K562 (cell line): ENCODE measurements around the gene TNIK. TPM values are rescaled to one million over a fixed set of nuclear protein-coding genes. Genes with fewer than 3 reads are reported as not detected.
A peak's percentile ranks its signal among the peaks of the same experiment; 100 is the strongest.

Experiments used
- ATF7 ChIP-seq: fragments of 450-650 bp; IDR thresholded peaks from 2 replicates; pipeline ENCODE4 v1.7.1; 2014; ENCODE audit warnings: mild to moderate bottlenecking, moderate library complexity
- CREM ChIP-seq: IDR thresholded peaks from 2 replicates; pipeline ENCODE4 v1.6.1; 2014; ENCODE audit warnings: antibody characterized with exemption, low read depth
- EP400 ChIP-seq: fragments of 450-650 bp; IDR thresholded peaks from 2 replicates; pipeline ENCODE4 v1.6.1; 2017; ENCODE audit warnings: antibody characterized with exemption, mild to moderate bottlenecking, moderate library complexity
- KAT2B ChIP-seq: IDR thresholded peaks from one replicate; pipeline ENCODE4 v1.6.1; 2012; ENCODE audit warnings: low read depth, mild to moderate bottlenecking, control low read depth, inconsistent platforms, low read length, moderate library complexity
- MAZ ChIP-seq, 2 experiments: fragments of 450-650 bp in 1 of 2; sonication (generic) in 1 of 2; formaldehyde crosslinking; IDR thresholded peaks in 1 of 2; conservative IDR thresholded peaks in 1 of 2; 2 replicates each; pipeline versions ENCODE4 v1.4.0 to v1.5.0; 2020; ENCODE audit warnings: mild to moderate bottlenecking in 1 of 2, missing genetic modification reagents in 1 of 2
- MYC ChIP-seq, 2 experiments: fragments of 250-450 bp in 1 of 2; sonication (Bioruptor Pico) in 1 of 2; IDR thresholded peaks; 2 replicates each; pipeline versions ENCODE4 v1.5.1 to v1.6.1; 2012 to 2021; ENCODE audit warnings: low read depth in 2 of 2, borderline replicate concordance in 1 of 2, improper control_type of control experiment in 1 of 2, low read length in 1 of 2, mild to moderate bottlenecking in 1 of 2, moderate library complexity in 1 of 2
- RAD21 ChIP-seq, 2 experiments: fragments of 250-450 bp in 1 of 2; fragments of 450-650 bp in 1 of 2; sonication (Bioruptor Pico) in 1 of 2; formaldehyde crosslinking in 1 of 2; IDR thresholded peaks in 1 of 2; conservative IDR thresholded peaks in 1 of 2; 2 replicates each; pipeline versions ENCODE4 v1.4.0 to v1.8.0; 2020 to 2022; ENCODE audit warnings: mild to moderate bottlenecking in 2 of 2, moderate library complexity in 1 of 2
- SMARCA4 ChIP-seq: fragments of 450-650 bp; IDR thresholded peaks from 2 replicates; pipeline ENCODE4 v1.6.1; 2016
- SMARCB1 ChIP-seq: IDR thresholded peaks from 2 replicates; pipeline ENCODE4 v1.6.1; 2011; ENCODE audit warnings: improper control_type of control experiment, low read depth; ENCODE audit not compliant: insufficient read length
- SMARCE1 ChIP-seq: fragments of 450-650 bp; IDR thresholded peaks from 2 replicates; pipeline ENCODE4 v1.7.1; 2016; ENCODE audit warnings: mild to moderate bottlenecking
- polyA plus RNA-seq, 8 experiments: library from polyadenylated mRNA; depleted of rRNA in 4 of 8; stranded (reverse) in 5 of 8; unstranded in 3 of 8; fragments of >200 nt; fragmentation: Nextera tagmentation in 2 of 8; fragmentation: Illumina TruSeq in 1 of 8; extraction: Ambion mirVana in 2 of 8; extraction: Trizol in 1 of 8; gene quantifications; 2 replicates each; pipeline versions ENCODE4 v1.2.1 to v1.2.3, GENCODE V29; 2011 to 2014; ENCODE audit warnings: inconsistent platforms in 1 of 8, missing spikeins in 1 of 8
- total RNA-seq, 7 experiments: library from RNA; depleted of rRNA in 6 of 7; stranded (reverse); fragments of >200 nt in 6 of 7; fragmentation: Illumina TruSeq in 2 of 7; extraction: Trizol in 2 of 7; gene quantifications; 2 replicates each; pipeline versions ENCODE4 v1.2.1 to v1.2.3, GENCODE V29; 2011 to 2021; ENCODE audit warnings: low replicate concordance in 1 of 7
- TF ChIP-seq, protein P1 (sequence below), 3 experiments: IDR thresholded peaks in 2 of 3; conservative IDR thresholded peaks in 1 of 3; 2 replicates each; pipeline ENCODE4 v1.5.1; 2011 to 2012; ENCODE audit warnings: low read length in 3 of 3, mild to moderate bottlenecking in 3 of 3, control low read depth in 2 of 3, improper control_type of control experiment in 1 of 3, inconsistent platforms in 1 of 3, low read depth in 1 of 3, mixed read lengths in 1 of 3, moderate library complexity in 1 of 3; ENCODE audit not compliant: insufficient read depth in 2 of 3
- TF ChIP-seq, protein P2 (sequence below): IDR thresholded peaks from 2 replicates; pipeline ENCODE4 v1.6.1; 2011; ENCODE audit warnings: borderline replicate concordance, low read depth, mild to moderate bottlenecking, moderate library complexity, low read length; ENCODE audit not compliant: insufficient read depth, poor library complexity, severe bottlenecking
- TF ChIP-seq, protein P3 (sequence below), 2 experiments: fragments of 450-650 bp; formaldehyde crosslinking in 1 of 2; IDR thresholded peaks; 2 replicates each; pipeline versions ENCODE4 v1.4.0 to v1.6.1; 2014 to 2020; ENCODE audit warnings: mild to moderate bottlenecking in 2 of 2, borderline replicate concordance in 1 of 2, low read depth in 1 of 2

Gene TNIK
- total and polyA plus RNA-seq, 9 of the 15 experiments (the other 6 are each of a cell fraction or from before 2014, with no cell fraction given): 6.6 to 39.0 (median 24.7) TPM

DNA sequence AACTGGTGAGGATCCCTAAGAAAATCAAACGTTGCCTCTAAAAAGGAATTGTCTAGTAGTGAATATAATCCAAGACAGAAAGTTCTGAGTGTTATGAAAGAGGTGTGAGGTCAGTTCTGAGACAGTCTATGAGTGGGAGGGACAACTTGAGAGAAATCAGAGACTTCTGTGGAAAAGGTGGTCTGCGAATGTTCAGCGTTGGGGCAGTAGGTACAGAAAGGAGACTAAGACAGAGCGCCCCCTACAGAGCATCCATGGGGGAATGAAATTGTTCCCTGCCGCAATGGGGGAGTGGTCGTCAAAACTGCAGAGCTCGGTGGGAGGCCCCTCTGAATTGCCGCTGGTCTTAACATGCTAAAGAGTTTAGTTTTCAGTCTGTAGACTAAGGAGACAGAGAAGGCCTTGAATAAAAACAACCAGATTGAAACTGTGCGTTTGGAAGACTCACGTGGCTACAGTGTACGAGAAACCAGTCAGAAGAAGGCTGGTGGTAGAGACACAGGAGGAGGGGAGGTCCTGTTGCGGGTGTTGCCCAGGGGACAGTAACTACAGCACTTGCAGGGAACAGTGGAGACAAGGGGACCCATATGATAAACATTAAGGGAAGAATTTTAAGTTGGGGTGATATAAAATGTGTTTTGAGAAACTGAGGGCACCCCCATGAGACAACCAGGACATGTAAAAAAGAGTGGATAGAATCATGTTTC is 6.9 kb downstream of the TNIK start (continued):
- TF ChIP-seq MYC (IDR thresholded peaks at IDR 0.05; ENCODE audit: low read depth, low read length) (0 out of 2 replicates have a peak, but pooled peaks have one; percentile 12), MYC (CRISPR knock-in tag; IDR thresholded peaks at IDR 0.05; ENCODE audit: borderline replicate concordance, low read depth) (no peak), CREM (0 out of 2 replicates have a peak, but pooled peaks have one; percentile 17), SMARCE1 (peak; percentile 54; the same call in 1 of the 2 replicates), SMARCA4 (peak; percentile 47), SMARCB1 (peak; percentile 78), EP400 (peak; percentile 12; the same call in 1 of the 2 replicates), KAT2B (no peak), MAZ (CRISPR knock-in tag; conservative IDR thresholded peaks at IDR 0.05 in 1 of 2, IDR thresholded peaks at IDR 0.05 in 1 of 2) (peak in 1 of 2 experiments; percentile 31; a peak in 1 of 4 replicates), ATF7 (0 out of 2 replicates have a peak, but pooled peaks have one; percentile 25), RAD21 (CRISPR knock-in tag; conservative IDR thresholded peaks at IDR 0.05 in 1 of 2, IDR thresholded peaks at IDR 0.05 in 1 of 2) (peak; percentile 68 to 72)
- TF ChIP-seq, protein P1, sequence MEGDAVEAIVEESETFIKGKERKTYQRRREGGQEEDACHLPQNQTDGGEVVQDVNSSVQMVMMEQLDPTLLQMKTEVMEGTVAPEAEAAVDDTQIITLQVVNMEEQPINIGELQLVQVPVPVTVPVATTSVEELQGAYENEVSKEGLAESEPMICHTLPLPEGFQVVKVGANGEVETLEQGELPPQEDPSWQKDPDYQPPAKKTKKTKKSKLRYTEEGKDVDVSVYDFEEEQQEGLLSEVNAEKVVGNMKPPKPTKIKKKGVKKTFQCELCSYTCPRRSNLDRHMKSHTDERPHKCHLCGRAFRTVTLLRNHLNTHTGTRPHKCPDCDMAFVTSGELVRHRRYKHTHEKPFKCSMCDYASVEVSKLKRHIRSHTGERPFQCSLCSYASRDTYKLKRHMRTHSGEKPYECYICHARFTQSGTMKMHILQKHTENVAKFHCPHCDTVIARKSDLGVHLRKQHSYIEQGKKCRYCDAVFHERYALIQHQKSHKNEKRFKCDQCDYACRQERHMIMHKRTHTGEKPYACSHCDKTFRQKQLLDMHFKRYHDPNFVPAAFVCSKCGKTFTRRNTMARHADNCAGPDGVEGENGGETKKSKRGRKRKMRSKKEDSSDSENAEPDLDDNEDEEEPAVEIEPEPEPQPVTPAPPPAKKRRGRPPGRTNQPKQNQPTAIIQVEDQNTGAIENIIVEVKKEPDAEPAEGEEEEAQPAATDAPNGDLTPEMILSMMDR (IDR thresholded peaks at IDR 0.05 in 2 of 3, conservative IDR thresholded peaks at IDR 0.05 in 1 of 3; ENCODE audit: insufficient read depth in 2 of 3, low read depth in 1 of 3, low read length in 3 of 3): peak; percentile 68 to 85 (median 69)
- TF ChIP-seq, protein P2, sequence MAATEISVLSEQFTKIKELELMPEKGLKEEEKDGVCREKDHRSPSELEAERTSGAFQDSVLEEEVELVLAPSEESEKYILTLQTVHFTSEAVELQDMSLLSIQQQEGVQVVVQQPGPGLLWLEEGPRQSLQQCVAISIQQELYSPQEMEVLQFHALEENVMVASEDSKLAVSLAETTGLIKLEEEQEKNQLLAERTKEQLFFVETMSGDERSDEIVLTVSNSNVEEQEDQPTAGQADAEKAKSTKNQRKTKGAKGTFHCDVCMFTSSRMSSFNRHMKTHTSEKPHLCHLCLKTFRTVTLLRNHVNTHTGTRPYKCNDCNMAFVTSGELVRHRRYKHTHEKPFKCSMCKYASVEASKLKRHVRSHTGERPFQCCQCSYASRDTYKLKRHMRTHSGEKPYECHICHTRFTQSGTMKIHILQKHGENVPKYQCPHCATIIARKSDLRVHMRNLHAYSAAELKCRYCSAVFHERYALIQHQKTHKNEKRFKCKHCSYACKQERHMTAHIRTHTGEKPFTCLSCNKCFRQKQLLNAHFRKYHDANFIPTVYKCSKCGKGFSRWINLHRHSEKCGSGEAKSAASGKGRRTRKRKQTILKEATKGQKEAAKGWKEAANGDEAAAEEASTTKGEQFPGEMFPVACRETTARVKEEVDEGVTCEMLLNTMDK: peak; percentile 72
- TF ChIP-seq, protein P3, sequence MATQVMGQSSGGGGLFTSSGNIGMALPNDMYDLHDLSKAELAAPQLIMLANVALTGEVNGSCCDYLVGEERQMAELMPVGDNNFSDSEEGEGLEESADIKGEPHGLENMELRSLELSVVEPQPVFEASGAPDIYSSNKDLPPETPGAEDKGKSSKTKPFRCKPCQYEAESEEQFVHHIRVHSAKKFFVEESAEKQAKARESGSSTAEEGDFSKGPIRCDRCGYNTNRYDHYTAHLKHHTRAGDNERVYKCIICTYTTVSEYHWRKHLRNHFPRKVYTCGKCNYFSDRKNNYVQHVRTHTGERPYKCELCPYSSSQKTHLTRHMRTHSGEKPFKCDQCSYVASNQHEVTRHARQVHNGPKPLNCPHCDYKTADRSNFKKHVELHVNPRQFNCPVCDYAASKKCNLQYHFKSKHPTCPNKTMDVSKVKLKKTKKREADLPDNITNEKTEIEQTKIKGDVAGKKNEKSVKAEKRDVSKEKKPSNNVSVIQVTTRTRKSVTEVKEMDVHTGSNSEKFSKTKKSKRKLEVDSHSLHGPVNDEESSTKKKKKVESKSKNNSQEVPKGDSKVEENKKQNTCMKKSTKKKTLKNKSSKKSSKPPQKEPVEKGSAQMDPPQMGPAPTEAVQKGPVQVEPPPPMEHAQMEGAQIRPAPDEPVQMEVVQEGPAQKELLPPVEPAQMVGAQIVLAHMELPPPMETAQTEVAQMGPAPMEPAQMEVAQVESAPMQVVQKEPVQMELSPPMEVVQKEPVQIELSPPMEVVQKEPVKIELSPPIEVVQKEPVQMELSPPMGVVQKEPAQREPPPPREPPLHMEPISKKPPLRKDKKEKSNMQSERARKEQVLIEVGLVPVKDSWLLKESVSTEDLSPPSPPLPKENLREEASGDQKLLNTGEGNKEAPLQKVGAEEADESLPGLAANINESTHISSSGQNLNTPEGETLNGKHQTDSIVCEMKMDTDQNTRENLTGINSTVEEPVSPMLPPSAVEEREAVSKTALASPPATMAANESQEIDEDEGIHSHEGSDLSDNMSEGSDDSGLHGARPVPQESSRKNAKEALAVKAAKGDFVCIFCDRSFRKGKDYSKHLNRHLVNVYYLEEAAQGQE (IDR thresholded peaks at IDR 0.05; ENCODE audit: borderline replicate concordance): peak; percentile 32; the same call in 1 of the 2 replicates
- TF ChIP-seq, protein P3 (CRISPR knock-in tag; IDR thresholded peaks at IDR 0.05; ENCODE audit: low read depth): no peak
